ELF-1 (cell line): ENCODE results near the gene HIGD2A.
"Not testable (repeated sequence)": the region's sequence is repeated elsewhere in the genome, so short reads cannot be mapped to it uniquely, and the experiment has no call there.

ENCODE experiments used
- DNase-seq: peaks from one replicate; pipeline ENCODE4 v3.0.0-alpha.2; 2016; ENCODE audit warnings: low read depth, low spot score

HIGD2A gene

GRCh38 chr5:176394881-176395675 is 6.5 kb downstream of the HIGD2A start:
- no peak for DNase-seq

- DNase-seq = peak; percentile 53
Measured at GRCh38 chr5:176396330-176396729, 7.8 kb downstream of the HIGD2A start.

- no peak for DNase-seq
Measured at GRCh38 chr5:176397736-176398420, 9.3 kb downstream of the HIGD2A start.

DNA sequence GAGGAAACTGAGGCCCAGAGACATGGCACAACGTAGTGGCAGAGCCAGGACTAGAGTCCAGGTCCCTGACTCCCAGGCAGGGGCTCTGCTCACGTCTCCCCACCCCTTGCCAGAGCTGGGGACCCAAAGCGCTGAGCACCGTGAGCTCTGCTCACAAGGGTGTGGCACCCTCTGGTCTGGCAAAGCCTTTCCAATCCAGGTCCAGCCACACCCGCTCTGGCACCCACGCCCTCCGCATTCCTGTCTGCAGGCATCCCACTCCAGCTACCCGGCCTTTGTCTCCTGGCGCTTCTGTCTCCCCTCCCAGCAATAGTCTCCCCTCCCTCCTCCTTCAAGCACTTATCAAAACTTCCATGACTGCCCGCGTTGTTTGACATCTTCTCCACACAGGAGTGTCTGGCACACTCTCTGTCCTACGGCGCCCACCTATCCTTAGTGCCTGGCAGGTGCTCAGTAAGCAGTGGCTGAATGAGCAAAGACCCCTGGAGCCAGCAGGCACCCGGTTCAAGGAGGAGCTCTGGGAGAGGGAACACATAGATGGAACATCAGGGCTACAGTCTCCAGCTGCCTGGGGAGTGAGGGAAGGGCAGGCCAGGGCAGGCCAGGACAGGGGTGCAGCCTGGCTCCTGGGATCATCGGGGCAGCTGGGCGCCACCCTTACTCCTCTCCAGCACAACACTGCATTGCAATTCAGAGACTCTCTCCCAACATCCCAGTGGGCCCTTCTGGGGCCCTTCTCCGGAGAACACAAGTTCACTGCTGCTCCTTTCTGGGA is 12.0 kb downstream of the HIGD2A start:
- peak; percentile 48 for DNase-seq

DNA sequence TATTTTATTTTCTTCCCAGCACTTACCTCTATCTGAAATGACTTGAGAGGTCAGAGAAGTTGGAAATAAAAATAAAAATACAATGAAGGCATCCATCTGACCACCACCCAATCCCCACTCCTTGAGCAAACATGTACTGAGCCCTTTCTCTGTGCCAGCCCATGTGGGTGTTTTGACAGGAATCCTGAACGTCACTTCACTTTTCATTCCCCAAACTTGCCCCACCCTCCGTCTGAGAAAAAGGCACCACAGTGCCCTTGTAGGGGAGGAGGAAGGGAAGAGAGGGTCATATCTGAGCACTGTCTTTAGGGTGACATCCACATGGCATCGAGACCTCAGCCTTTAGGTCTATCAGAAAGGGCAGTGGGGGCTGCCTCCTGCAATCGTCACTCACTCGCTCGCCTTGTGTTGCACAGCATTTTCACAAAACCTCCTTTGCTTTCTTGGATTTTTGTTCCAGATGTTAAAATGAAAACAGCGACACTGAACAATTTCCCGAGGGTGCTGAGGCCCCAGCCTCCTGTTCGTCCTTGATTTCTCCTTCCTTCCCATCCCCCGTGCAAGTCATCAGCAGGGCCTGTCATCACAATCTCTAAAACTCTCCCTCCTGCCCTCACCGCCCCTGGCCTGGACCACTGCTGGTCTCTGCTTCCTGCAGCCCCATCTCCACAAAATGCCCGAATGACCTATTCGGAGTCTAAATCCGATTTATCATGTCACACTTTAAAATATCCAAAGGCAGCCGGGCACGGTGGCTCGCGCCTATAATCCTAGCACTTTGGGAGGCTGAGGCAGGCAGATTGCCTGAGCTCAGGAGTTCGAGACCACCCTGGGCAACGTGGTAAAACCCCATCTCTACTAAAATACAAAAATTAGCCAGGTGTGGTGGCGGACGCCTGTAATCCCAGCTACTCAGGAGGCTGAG is 13.0 kb downstream of the HIGD2A start:
- no peak for DNase-seq

DNA sequence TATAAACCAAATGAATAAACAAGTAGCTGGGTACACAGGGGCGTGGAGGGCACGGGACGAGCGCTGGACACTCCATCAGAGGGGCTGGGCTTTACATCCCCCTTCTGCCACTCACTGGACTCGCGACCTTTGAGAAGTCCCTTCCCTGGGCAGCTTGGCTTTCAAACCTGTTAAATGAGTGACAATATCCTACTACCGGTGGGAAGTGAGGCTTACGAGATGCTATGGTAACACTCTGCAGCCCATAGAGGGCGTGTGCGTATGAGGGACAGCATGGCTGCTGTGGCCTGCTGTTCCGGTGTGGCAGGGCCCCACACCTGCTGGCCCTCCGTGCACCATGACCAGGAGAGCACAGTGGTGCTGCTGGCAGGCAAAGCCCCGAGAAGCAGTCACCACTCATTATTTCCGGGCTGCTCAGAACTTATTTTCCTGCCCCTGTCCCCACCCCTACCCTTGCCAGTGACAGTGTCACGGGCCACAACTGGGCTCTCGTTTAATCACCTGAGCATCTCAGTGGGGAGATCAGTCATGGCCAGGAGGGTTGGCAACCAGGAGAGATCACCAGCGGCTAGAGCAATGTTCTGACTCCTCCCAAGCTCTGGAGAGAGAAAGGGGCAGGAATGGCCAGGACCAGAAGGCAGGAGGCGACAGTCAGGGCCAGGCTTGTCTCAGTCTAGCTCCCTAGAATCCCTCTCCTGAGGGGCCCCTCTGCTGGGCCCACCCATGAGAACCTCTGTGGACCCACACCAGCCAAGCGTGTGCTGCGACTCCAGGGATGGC is 17.3 kb downstream of the HIGD2A start:
- peak; percentile 58 for DNase-seq

DNA sequence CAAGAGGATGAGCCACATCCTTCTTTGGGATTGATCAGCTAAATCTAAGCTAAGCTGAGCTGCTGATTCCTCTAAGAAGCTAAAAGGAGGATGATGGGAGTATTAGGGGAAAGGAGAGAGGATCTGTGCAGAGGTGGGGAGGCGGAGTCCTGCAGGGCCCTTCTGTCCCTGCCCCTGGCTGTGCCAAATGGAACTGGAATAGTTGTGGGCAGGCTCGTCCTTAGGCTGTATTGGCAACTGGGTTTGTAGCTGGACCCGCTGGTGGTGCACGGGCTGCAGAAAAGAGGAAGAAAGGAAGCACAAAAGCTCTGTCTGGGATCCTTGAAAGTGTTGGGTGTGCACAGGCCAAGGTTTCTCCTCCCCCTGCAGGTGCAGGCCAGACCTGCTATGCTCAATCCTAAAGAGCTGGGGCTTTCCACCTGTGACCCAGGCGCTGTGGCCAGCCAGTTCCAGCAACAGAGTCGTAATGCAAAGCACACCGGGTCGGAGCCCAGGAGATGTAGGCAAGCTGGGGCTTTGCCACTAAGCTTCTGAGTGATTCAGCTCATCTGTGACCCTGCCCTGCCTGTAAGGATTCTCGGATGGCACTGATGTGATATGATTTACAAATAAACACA is 18.0 kb downstream of the HIGD2A start:
- no peak for DNase-seq

DNA sequence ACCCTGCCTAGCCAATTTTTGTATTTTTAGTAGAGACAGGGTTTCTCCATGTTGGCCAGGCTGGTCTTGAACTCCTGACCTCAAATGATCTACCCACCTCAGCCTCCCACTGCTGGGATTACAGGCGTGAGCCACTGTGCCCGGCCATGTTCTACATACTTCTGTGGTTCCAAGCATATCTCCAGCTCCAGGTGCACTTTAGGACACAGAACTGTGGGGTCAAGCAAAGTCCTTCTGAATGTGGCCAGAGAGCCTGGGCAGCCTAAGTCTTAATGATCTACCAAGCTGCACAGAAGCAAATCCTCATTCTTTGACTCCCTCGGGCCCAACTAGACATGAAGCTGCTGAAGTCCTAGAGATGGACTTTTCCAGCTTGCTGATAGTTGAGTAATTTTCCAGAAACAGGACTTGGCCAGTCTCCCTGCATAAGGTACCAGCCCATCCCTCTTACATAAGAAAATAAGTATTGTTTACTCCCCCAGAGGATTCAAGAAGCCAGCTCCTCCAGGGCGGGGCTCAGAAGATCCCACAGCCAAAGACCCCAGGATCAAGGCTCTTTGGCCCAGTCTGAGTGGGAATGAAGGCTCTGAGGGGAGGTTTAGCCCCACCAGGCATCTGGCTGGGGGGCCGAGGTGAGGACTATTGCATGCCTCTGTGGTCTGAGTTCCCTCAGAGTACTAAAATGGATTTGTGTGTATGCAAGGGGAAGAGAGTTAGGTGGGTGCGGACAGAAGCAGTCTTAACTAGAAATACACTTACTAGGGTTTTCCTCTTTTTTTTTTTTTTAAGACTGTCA is 19.1 kb downstream of the HIGD2A start:
- DNase-seq = no peak

GRCh38 chr5:176408252-176408573 is 19.7 kb downstream of the HIGD2A start:
- DNase-seq = not testable (repeated sequence)

DNA sequence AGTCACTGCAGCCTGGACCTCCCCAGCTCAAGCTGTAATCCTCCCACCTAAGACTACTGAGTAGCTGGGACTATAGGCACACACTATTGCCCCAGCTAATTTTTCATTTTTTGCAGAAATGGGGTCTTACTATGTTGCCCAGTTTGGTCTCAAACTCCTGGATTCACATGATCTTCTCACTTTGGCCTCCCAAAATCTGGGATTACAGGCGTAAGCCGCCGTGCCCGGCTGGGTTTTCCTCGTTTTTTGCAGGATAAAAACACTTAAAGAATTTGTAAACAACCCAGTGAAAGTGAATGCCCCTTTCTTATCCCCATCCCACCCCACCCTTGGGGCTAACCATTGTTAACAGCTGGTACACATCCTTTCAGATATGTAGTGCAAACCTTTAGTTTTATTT is 20.0 kb downstream of the HIGD2A start:
- DNase-seq = no peak

- no peak for DNase-seq
Measured at GRCh38 chr5:176409765-176410164, 21.2 kb downstream of the HIGD2A start.

DNA sequence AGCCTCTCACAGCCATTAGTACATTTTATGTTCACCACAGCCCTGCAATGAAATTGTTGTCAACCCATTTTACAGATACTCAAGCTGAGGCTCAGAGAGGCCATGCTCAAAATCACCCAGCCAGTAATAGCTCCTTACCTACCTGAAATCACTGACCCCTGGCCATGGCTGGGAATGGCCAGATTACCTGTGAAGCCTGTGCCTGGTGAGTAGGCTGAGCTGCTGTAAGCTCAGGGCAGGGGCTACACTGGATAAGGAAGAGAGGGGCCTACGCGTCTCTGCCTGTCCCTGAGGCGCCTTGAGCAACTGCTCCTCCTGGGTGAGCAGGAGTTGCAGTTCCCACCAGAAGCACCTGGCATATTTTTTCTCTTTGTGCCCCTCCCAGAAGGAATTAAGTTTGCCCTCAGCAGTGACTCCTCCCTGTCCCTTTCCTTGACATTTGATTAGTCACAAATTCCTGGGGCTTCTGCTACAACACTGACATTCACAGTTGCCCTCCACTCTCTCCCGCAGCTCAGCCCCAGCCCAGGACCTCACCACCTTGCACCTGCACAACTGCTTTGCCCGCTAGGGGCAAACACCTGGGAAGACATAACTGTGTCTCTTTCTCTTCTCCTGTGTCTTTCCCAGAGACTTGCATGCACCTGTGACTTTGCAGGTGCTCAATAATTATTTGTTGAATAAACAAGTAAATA is 22.1 kb downstream of the HIGD2A start:
- no peak for DNase-seq

DNA sequence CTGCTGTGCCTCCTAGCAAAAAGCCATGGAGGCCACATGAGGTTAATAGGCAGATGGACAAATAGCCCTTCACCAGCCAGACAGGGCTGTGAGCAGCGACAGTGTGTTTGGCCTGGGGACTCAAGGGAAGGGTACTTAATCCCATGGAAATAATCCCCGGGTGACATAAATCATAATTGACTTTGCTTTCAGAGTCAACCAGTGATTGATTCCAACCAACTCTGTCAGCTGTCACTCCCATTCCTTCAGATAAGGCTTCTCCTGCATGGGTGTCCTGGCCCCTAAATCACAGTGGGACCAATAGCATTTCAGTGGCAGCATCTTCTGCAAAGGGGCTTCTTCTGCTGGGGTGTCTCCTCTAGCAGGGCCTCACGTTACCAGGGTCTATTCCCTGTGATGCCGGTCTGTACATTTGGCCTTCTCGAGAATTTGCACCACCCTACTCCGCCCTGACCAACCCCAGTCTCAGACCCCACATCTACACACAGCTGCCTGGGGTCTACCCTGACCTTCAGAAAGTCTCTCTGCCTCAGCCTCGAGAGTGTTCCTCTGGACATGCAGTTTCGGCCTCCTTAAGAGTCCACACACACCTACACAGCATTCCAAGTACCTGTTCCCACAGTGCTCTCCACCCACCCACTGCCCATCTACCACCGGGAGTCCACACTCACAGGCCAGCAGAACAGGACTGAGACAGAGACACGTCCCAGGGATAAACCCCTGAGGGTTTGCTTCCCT is 24.1 kb downstream of the HIGD2A start:
- DNase-seq = no peak

DNA sequence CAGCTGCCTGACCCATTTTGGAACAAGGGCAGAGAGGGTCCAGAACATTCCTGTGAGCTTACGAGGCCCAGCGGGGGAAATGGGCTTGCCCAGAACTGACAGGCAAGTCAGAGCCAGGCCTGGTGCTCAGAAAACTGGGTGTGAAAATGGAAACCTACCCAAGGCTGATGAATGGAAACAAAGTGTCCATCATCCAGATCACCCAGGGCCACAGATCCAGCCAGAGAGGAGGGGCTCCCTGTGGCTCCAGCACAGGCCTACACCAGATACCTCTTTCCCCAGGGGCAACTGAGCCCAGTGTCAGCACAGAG is 24.7 kb downstream of the HIGD2A start:
- no peak for DNase-seq

- no peak for DNase-seq
Measured at GRCh38 chr5:176413709-176414191, 25.2 kb downstream of the HIGD2A start.

DNA sequence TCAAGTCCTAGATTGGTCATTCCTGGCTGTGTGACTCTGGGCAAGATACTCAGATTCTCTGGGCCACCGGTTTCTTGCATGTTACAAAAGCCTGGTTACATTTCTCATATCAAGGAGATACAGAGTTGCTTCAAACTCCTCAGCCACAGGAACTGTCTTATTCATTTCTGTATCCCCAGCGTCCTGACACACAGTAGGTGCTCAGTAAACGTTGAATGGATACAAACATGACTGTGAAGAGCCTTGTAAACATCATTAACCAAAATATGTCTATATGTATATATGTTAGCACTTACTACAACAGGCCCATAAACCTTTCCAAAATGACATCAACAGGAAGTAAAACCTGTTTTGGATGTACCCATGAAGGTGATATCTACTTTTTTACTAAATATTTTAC is 26.2 kb downstream of the HIGD2A start:
- DNase-seq = no peak

DNA sequence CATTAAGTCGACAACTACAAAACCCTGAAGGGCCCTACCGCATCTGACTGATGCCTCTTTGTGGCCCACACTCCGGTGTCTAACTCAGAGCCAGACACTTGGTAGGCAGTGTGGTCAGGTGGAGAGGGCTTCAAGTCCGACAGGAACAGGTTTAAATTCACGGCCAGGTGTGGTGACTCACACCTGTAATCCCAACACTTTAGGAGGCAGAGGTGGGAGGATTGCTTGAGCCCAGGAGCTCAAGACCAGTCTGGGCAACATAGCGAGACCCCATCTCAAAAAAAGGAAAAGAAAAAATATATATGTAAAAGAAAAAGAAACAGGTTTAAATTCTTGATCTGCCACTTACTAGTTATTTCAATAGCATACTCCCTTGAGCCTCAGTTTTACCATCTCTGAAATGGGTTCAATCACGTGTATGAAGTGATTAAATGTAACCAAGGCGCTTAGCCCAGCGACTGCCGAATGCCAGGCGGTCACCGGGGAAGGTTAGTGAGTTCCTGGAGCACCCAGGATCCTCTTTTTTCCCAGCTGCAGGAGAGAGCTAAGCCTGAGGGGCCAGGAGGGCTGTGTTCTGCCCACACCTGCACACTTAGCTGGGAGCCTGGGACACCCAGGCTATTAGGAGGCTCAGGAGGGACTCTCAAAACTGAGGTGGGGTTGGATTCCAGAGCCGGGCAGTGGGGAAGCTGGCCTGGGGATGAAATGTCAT is 26.8 kb downstream of the HIGD2A start:
- DNase-seq = peak; percentile 90
